Right cardiac atrium (tissue), 5 donors: ENCODE results near the gene KCNIP1. TPM values are rescaled to one million over a fixed set of nuclear protein-coding genes. Genes with fewer than 3 reads are reported as not detected.
A peak's percentile ranks its signal among the peaks of the same experiment; 100 is the strongest.
"Not testable (repeated sequence)": the region's sequence is repeated elsewhere in the genome, so short reads cannot be mapped to it uniquely, and the experiment has no call there.

ENCODE experiments used
- ATAC-seq, 2 donors: fragments of 200-7000 bp; cut with Tn5 transposase; one replicate each; pipeline versions ENCODE4 v1.8.0 to v1.9.1; 2020; ENCODE audit warnings: moderate library complexity in 2 of 2, mild to moderate bottlenecking in 1 of 2
- DNase-seq, 3 donors: peaks; one replicate each; pipeline ENCODE4 v3.0.0-alpha.2; 2020
- H3K27ac ChIP-seq: one replicate; pipeline ENCODE4 v1.5.1; 2013; ENCODE audit warnings: mild to moderate bottlenecking, low read length, control low read depth, moderate library complexity
- H3K27me3 ChIP-seq: one replicate; pipeline ENCODE4 v1.6.1; 2013; ENCODE audit not compliant: control insufficient read depth, insufficient read depth
- H3K4me1 ChIP-seq: one replicate; pipeline ENCODE4 v1.6.1; 2013; ENCODE audit warnings: low read length; ENCODE audit not compliant: control insufficient read depth, insufficient read depth
- H3K4me3 ChIP-seq: one replicate; pipeline ENCODE4 v1.5.1; 2013; ENCODE audit warnings: low read length, control low read depth
- H3K9me3 ChIP-seq: one replicate; pipeline ENCODE4 v1.6.1; 2013; ENCODE audit warnings: low read length; ENCODE audit not compliant: control insufficient read depth
- WGBS: extraction: QIAGEN DNeasy Blood & Tissue Kit; methylation state at CpG from one replicate; pipeline ENCODE4 v1.1.7; 2013; 5-methylcytosine and 5-hydroxymethylcytosine counted together
- intact Hi-C, 4 donors: fragments of 100-400 bp; cut with DNase I; formaldehyde crosslinking; loops; one replicate each; pipeline versions ENCODE4 v1.11.0 to v1.14.0; 2022 to 2023
- polyA plus RNA-seq: library from polyadenylated mRNA; stranded (reverse); fragments of 200-250 nt; gene quantifications from one replicate; pipeline ENCODE4 v1.2.3, GENCODE V29; 2013
- total RNA-seq, 4 donors: library from RNA; stranded (reverse); fragmentation: NEBNext Ultra II Directional; extraction: Animal tissue kit (Norgen Biotek cat#: 25700); gene quantifications; one replicate each; pipeline ENCODE4 v1.2.1, GENCODE V29; 2021
- donor health status: healthy with polysubstance abuse.
- donor health status: DM: no; HTN: yes; CAD: no.
- donor health status: DM: no; HTN: no; CAD: no.
- donor health status: DM: no; HTN: yes; CAD: no; lungs with severe emphysema.
- donor health status: DM: yes; HTN: yes; CAD: no.

The KCNIP1 gene
- total and polyA plus RNA-seq, 5 donors: 0.11 TPM; not detected in 4

DNA sequence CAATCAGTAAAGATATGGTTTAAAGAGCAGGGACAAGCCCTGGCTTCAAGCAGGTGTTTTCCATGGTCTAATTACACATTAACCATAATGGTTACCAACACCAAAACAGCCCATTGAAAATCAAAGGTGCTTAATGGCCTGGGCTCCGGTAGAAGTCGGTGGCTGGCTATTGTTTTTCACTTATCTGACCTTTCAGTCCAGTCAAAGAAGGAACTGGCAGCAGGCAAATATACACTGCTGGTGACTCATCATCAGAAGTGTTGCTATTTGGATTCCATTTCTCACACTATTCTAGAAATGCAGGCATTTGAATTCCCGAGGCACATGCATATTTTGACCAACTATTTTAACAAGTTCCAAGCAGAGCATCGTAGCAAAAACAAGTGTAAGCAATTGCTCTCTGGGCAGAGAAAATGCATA is 253.4 kb downstream of the KCNIP1 start:
- intact Hi-C loops: no loop called here
- DNase-seq: no peak
- Histone ChIP-seq H3K27ac (peak overlapping the region; percentile 31), H3K27me3 (no peaks in the 10 kb centered on the region), H3K4me1 (peaks cover 9% of the 10 kb centered on the region), H3K4me3 (no peak overlapping the region), H3K9me3 (no peaks in the 10 kb centered on the region)
- ATAC-seq: peak; percentile 63 to 81
- 15% methylated on average over 4 of the region's 4 CpGs for WGBS

DNA sequence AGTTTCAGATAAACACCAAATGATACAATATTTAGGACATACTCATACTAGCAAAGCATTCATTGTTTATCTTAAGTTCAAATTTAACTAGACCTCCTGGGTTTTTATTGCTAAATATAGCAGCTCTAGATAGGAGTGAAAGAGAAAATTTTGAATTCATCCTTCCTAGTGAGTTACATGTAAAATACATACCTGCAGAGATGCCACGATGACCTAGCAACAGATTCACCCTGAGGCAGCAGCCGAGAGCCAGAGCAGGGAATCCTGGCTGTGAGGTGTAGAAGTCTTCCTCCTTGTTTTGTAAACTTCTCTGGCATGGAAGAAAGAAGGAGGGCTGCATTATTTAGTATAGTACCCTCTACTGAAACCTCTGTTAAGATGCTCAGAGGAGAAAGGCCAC is 253.8 kb downstream of the KCNIP1 start:
- no peak overlapping the region for H3K4me3 ChIP-seq
- peaks cover 9% of the 10 kb centered on the region for H3K4me1 ChIP-seq
- H3K27ac ChIP-seq: peak overlapping the region; percentile 91
- no peaks in the 10 kb centered on the region for H3K9me3 ChIP-seq
- intact Hi-C loops: no loop called here
- DNase-seq: no peak
- no peak for ATAC-seq
- H3K27me3 ChIP-seq: no peaks in the 10 kb centered on the region
- 73% methylated on average over 2 of the region's 2 CpGs for WGBS

- Histone ChIP-seq H3K9me3 (no peaks in the 10 kb centered on the region), H3K4me1 (peaks cover 9% of the 10 kb centered on the region), H3K27me3 (no peaks in the 10 kb centered on the region), H3K27ac (peak overlapping the region; percentile 91), H3K4me3 (no peak overlapping the region)
- WGBS: 79% methylated on average over 3 of the region's 3 CpGs
- no peak for DNase-seq
- intact Hi-C loops: no loop called here
- no peak for ATAC-seq
Measured at GRCh38 chr5:170758481-170758880, 254.7 kb downstream of the KCNIP1 start.

DNA sequence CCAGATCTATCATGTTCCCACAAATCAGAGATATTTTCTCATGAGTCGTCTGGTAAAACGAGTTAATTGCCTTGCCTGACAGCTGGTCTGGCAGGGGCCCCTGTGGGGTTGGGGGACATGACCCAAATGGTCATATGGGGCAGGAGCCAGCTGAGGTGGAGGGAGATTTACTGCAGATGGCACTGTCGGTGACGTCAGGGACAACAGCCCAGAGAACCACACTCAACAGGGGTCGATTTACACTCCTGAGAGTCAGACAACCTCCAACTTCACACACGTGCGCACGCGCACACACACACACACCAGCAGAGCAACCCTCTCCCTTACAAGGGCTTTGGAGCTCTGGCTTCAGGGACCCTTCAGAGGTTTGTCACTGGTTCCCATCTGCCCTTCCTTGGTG is 256.3 kb downstream of the KCNIP1 start:
- Histone ChIP-seq H3K27me3 (no peaks in the 10 kb centered on the region), H3K9me3 (no peaks in the 10 kb centered on the region), H3K27ac (no peak overlapping the region), H3K4me1 (peaks cover 9% of the 10 kb centered on the region), H3K4me3 (no peak overlapping the region)
- ATAC-seq (no peak), DNase-seq (no peak)
- intact Hi-C loops: no loop called here
- WGBS: 76% methylated on average over 9 of the region's 9 CpGs

GRCh38 chr5:170761048-170761707 is 257.4 kb downstream of the KCNIP1 start:
- ATAC-seq (no peak), DNase-seq (no peak)
- intact Hi-C loops: no loop called here
- WGBS: 88% methylated on average over 7 of the region's 7 CpGs
- Histone ChIP-seq H3K4me1 (peaks cover 7% of the 10 kb centered on the region), H3K27me3 (no peaks in the 10 kb centered on the region), H3K9me3 (no peaks in the 10 kb centered on the region), H3K4me3 (no peak overlapping the region), H3K27ac (no peak overlapping the region)

- ATAC-seq (no peak), DNase-seq (no peak)
- intact Hi-C loops: no loop called here
- no peaks in the 10 kb centered on the region for H3K27me3 ChIP-seq
- H3K4me3 ChIP-seq: no peak overlapping the region
- H3K4me1 ChIP-seq: peaks cover 5% of the 10 kb centered on the region
- H3K27ac ChIP-seq: no peak overlapping the region
- H3K9me3 ChIP-seq: no peaks in the 10 kb centered on the region
- WGBS: 91% methylated on average over 6 of the region's 6 CpGs
Measured at GRCh38 chr5:170761708-170762066, 257.9 kb downstream of the KCNIP1 start.

GRCh38 chr5:170762298-170762697 is 258.5 kb downstream of the KCNIP1 start:
- H3K9me3 ChIP-seq, intact Hi-C loops: not testable (repeated sequence)
- WGBS: 96% methylated on average over 9 of the region's 9 CpGs

DNA sequence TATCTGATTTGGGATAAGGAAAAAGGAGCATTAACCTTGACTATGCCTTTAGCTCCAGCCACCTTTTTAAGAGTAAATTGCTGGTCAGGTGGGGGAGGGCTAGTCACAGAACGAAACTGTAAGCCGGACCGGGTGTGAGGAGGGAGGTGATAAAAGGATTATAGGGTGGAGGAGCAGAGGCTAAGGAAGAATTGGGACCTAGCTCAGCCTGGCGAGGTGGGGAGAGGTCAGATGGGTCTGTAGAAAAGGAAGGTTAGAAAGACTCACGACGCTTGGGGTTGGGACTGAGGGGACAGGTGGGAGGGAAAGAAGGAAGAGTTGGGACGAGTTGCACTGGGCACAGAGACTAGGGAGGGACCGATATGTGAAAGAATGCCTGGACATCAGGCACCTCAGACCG is 262.0 kb downstream of the KCNIP1 start:
- H3K9me3 ChIP-seq, ATAC-seq, H3K4me3 ChIP-seq, H3K27ac ChIP-seq, H3K4me1 ChIP-seq, H3K27me3 ChIP-seq, DNase-seq, intact Hi-C loops: not testable (repeated sequence)
- 75% methylated on average over 9 of the region's 9 CpGs for WGBS

More at GRCh38 chr5:170762298-170762697, 258.5 kb downstream of the KCNIP1 start:
- not testable (repeated sequence) for H3K4me3 ChIP-seq, H3K27ac ChIP-seq, DNase-seq, ATAC-seq, H3K4me1 ChIP-seq, H3K27me3 ChIP-seq

DNA sequence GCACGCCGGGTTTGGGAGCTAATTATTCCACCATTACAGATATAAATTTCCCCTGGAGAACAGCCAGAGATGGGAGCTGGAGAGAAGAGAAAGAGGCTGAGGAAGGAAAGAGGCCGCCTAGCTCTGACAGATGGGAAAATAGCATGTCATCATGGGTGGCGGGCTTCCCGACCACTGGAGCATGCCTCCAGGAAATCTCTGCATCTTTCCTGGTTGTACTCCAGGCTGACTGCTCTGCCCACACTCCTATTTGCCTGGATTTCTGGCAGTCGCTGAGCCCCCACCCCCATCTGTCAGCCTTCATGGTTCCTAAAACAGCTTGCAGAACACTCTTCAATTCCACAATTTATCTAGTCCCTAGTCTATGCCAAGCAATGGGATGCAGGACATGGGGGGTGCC is 265.4 kb downstream of the KCNIP1 start:
- H3K4me3 ChIP-seq: no peak overlapping the region
- no peak overlapping the region for H3K27ac ChIP-seq
- H3K27me3 ChIP-seq: no peaks in the 10 kb centered on the region
- H3K9me3 ChIP-seq: no peaks in the 10 kb centered on the region
- intact Hi-C loops: no loop called here
- 34% methylated on average over 6 of the region's 6 CpGs for WGBS
- no peak for DNase-seq
- no peaks in the 10 kb centered on the region for H3K4me1 ChIP-seq
- no peak for ATAC-seq

- no peaks in the 10 kb centered on the region for H3K9me3 ChIP-seq
- DNase-seq: no peak
- H3K27me3 ChIP-seq: no peaks in the 10 kb centered on the region
- intact Hi-C loops: no loop called here
- H3K27ac ChIP-seq: no peak overlapping the region
- H3K4me3 ChIP-seq: no peak overlapping the region
- ATAC-seq: no peak
- 89% methylated on average over 5 of the region's 5 CpGs for WGBS
- H3K4me1 ChIP-seq: no peaks in the 10 kb centered on the region
Measured at GRCh38 chr5:170769898-170770416, 266.1 kb downstream of the KCNIP1 start.

DNA sequence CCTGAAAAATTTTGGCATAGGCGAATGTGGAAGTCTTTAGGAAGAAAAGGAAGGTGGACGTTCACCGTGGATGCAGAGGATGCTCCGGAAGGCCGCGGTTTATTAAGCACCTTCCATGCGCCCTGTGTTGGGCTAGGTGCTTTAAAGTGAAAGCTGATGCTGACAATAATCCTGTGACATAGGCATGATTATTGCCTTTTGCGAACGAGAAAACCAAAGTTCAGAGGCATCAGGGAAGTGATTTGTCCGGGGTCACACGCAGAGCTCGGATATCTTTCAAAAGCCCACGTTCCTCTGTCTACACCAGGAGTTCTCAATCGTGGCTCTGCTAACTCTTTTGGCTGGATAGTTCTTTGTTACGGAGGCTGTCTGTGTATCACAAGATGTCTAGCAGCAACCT is 267.7 kb downstream of the KCNIP1 start:
- H3K27ac ChIP-seq: no peak overlapping the region
- no peak for DNase-seq
- H3K27me3 ChIP-seq: no peaks in the 10 kb centered on the region
- no peaks in the 10 kb centered on the region for H3K9me3 ChIP-seq
- no peak for ATAC-seq
- H3K4me3 ChIP-seq: no peak overlapping the region
- 91% methylated on average over 15 of the region's 15 CpGs for WGBS
- no peaks in the 10 kb centered on the region for H3K4me1 ChIP-seq
- intact Hi-C loops: no loop called here
